Occipital lobe (tissue), 2 donors: Measurements from ENCODE around the gene PLA2G4A. TPM values are rescaled to one million over a fixed set of nuclear protein-coding genes. Genes with fewer than 3 reads are reported as not detected.

Experiments
- DNase-seq: peaks from one replicate; lab custom pipeline; 2025; lab: John Stamatoyannopoulos, UW
- total RNA-seq: library from RNA; depleted of rRNA; stranded (reverse); fragments of >200 nt; gene quantifications from one replicate; pipeline ENCODE4 v1.2.3, GENCODE V29; 2014

Gene PLA2G4A
- total RNA-seq = 2.3 TPM

DNA sequence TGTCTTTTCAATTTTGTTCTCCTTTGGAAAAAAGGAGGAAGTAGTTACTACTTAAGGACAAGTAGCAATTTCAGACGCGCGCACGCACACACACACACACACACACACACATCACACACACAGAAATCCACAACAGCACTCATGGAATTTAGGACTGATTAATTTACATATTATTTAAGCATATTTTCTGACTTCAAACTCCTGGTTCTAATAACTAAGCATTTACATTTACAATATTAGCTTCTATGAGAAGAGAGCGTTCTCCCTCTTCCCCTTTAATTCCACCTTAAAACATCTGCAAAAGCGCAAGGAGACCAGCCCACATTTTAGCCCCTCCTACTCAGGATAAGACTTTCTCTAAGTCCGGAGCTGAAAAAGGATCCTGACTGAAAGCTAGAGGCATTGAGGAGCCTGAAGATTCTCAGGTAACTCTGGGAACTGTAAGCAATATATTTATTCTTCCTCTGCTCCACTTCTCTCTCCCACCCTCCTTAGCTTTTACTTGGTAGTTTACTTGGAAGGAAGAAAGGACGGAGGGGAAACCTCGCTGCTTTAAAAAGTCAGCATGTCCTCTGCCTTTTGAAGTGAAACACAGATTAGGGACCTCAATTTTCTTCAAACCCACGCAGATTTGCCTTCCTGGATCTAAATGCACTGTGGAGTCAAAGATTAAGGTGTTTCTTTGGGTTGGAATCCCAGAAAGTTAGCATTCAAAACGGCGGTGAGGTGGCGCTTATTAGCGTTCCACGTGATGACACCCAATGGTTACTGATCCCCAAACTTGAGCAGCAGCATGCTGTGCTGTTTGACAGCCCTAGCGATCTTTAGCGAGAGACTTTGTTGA lies at the start of gene PLA2G4A:
Gene PLA2G4A (plus strand): TSS at position 339 of the 844 bp plus-strand sequence. CDS start 25,406 bp downstream, outside the sequence.
- no peak for DNase-seq

DNA sequence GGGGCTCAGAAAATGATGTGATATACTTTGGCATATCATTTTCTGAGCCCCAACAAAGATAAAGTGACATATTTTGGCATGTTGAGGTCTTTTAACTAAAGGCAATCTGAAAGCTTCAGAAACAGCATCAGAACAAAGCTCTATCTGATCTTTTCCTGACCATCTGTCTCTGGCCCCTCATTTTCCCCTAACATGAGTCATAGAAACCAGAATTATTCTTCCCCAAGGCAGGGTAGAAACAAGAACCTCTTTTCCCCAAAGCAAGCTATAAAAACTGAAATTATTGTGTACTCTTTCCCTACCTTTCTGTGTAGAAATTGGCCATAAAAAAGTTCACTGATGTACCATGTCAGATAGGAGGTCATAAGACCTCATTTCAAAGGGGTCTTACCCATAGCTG lies 48.7 kb upstream of the PLA2G4A start:
- DNase-seq = no peak

DNA sequence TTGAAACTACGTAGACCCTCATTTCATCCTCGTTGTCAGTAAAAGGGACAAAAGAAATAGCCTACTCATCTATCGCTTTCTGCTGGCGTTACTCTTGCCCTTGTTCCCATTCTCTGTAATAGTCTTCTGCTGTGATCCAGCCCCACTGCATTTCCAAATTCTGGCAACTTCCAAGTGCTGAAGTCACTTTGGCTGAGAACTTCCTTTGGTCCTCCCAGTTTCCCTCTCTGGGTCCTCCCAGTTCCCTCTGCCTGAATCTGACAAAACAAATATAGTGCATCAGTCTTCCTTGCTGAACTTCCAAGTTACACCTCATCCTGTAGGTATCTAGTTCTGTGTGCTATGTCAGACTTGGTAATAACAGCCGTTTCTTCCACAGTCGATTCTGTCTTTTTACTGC lies 47.0 kb upstream of the PLA2G4A start:
- DNase-seq = no peak

DNA sequence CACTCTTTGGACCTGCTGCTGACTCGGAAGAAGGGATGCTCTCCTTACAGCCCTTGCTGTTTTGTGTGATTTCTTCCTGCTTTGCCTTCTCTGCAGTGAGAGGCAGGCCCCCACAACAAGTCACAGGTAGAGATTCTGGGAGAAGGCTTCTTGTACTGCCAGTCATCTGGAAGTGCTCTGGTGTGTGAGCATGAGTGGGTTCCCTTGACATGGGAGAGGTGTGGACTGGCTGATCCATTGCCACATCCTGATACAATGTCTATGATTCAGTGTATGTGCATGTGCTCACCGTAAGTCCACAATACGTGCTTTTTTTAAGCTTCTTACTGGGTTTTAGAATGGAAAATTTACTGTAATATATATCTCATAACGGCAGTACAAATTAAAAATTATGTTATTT lies 46.0 kb upstream of the PLA2G4A start:
- DNase-seq = no peak

DNA sequence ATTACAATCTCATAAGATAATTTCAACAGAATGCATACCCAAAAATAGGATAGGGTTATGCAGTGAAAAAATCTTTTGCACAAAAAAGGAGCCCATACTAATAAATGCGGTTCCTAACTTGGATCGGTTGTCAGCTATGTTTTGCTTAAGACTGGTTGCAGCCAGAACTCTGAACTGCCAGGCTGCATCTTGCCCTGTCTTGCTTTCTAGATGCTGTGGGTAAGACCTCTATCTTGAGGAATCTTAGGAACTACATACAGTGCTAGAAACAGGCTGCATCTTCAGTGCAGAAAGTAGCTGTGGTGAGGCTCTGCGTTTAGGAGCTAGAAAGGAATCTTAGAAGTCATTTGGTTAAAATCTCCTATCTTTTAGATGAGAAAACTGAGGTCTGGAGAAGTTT lies 45.6 kb upstream of the PLA2G4A start:
- DNase-seq = no peak

DNA sequence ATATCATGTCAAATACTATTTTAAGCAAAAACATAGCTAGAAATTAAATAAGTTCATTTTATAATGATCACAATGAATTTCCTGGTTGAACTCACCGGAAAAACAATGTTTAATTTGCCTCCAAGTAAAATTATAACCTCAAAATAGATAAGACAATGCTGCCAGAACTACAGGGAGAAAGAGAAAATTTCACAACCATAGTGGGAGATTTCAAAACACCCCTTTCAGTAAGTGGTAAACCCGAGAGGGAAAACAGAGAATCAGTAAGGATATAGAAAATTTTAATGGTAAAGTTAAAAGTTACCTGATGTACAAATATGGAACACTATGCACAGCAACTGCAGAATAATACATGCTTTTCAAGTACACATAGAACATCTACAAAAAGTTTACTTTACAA lies 43.2 kb upstream of the PLA2G4A start:
- no peak for DNase-seq

DNA sequence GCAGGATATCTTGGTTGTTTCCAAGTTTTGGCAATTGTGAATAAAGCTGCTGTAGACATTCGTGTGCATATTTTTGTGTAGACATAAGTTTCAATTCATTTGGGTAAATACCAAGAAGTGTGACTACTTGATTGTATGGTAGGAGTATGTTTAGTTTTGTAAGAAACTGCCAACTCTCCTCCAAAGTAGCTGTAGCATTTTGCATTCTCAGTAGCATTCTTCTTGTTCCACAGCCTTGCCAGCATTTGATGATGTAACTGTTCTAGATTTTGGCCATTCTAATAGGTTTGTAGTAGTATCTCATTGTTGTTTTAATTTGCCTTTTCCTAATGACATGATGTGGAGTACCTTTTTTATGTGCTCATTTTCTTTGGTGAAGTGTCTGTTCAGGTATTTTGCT lies 38.6 kb upstream of the PLA2G4A start:
- DNase-seq = no peak

DNA sequence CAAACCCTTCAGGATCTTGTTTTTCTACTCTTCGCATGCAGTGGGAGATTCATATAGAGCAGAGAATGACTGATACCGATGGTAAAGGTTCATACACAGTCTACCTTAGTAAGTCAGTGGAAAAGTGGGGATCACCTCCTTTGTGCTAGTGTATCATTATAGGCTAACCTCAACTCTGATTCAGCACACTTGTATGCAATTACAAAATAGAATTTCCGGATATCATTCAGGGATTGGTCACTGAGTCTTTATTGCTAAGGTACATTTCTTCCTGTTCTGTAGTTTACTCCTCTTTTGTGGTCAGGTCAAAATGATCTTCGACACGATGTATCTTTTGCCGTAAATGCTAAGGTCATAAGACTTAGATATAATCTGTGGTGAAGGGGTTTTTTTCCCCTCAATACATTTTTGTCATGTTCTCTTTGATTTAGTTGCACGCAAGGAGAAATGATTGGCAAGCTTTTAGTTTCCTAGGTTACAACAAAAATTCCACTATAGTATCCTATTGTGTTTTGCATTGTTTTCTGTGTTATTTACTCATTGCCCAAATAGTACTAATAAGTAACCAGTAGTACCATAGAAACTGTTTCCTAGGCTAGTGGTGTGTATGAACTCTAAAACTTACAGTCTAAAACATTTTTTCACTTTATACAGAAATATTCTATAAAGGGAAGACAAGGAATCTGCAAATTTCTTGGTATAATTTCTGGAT lies 35.7 kb upstream of the PLA2G4A start:
- no peak for DNase-seq

DNA sequence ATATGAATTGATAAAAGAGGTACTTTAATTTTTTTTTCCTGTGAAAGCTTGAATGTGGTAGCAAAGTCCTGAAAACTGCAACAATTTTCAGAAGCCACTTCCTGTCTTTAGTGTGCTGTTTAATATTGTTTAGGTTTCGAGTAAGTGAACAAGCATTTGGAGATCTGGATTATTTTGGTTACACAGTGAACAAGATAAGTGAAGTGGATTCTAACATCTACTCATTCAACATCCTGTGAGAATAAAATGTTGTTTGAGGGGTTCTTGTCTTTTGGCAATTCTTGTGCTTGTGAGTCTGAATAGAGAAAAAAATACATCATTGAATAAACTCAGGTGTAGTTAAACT lies 35.2 kb upstream of the PLA2G4A start:
- no peak for DNase-seq

DNA sequence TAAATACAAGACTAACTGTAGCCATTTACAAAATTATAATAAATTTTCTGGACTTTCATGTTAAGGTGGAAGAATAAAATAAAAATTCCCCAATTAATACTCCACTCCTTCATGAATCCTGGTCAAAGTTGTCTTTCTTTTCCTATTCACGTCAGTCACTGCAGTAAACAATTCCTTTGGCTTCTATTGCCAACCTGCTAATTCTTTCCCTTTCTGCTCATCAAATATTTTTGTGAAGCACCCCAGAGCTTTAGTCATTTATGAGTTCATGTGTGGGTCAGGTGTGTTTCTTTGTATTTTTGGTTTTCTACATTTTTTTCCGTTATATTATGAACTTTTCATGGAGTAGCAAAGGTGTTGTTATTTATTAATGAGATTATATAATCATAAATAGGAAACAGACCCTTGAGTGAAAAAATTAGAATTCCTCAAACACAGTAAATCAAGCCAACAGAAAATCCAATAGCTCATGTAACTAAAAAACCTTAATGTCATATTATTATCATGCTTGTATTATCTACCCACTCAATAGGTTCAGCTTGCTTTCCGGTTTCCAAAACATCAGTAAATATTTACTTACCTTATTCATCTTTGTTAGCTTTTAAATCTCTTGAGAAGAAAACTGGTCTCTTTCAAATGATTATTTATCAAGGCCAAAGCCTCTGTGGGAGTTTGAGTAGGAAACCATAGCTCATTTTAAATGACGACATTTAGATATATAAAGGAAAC lies 29.6 kb upstream of the PLA2G4A start:
- DNase-seq = no peak

DNA sequence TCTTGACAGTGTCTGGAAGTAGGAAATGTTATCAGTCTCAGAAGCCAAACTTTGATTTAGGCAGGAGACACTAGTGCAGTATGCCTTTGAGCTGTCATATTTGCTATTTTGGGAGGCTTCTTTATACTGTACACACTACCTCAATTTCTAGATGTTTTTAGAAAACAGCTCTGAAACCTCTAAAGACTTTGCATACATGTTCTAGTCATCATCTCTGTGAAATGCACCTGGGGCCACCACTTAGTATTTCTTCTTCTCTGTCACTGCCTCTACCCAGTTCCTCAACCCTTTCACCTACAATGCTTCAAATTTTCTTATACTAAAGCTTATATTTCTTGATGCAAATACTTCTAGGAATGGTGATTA lies 29.1 kb upstream of the PLA2G4A start:
- DNase-seq = no peak

DNA sequence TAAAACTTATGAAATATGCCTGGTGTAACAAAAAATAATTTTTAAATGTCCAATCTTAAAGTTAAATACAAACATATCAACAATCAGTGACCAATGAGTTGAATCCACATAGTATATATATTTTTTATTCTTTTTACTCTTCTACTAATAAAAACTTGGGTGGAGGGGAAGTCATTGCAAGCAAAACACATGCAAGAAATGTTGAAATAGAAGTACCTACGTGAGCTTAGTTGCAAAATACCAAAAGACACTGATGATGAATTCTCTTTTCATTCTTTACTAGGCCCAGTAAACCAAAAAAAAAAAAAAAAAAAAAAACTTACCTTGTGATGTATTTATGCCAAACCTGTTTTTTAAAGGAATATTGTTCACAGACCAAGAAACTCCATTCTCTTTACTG lies 26.4 kb upstream of the PLA2G4A start:
- DNase-seq = no peak

DNA sequence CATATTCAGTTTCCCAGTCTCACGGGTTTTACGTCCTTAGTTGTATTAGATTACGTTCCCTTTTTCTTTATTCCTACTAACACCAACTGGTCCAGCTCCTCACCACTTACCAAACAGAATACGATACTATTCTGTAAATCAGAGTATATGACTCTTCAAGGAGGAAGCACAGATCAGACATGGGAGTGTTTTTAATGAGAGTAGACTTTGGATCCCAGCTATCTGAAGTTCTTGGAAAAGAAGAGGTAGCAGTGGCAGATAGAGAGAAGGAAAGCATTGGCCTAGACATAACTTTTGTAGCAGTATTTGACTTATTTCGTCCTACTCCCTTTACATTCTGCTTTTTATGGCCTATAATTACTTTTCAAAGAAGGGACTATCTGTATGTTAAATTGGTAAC lies 24.1 kb upstream of the PLA2G4A start:
- DNase-seq = no peak

DNA sequence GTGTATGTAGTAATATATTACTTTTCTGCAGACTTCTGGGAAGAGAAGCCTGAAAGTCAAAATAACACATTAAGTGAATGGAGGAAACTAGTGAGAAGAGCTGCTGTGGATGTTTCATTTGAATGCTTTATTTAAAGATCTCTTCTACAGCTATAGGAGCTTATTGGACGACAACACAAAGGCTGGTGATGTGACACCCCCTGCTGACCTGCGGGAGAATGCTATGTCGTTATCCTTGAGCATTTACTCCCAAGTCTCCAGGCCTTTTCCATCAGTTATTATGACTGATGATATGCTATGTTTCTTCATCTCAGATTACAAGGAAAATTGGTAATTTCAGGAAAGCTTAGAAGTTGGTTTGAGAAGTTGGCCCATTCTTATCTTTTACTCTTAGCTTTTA lies 22.3 kb upstream of the PLA2G4A start:
- DNase-seq = no peak

DNA sequence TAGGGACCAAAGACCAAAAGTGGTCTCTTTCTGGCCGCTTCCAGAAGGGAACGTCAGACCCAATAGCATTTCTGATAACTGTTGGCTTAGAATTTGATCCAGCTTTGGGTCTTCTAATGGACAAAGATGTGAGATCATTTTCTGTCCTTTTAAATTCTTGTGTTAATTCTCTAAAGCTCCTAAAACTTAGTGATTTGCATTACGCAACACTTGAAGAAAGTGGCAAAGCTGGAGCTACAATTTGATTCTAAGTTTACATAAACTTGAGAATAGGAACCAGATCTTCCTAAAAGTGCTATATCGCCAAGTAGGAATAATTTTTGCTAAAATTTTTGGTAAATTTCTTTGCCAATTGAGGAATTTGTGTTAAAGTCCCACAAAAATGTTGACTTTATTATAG lies 21.6 kb upstream of the PLA2G4A start:
- DNase-seq = no peak

DNA sequence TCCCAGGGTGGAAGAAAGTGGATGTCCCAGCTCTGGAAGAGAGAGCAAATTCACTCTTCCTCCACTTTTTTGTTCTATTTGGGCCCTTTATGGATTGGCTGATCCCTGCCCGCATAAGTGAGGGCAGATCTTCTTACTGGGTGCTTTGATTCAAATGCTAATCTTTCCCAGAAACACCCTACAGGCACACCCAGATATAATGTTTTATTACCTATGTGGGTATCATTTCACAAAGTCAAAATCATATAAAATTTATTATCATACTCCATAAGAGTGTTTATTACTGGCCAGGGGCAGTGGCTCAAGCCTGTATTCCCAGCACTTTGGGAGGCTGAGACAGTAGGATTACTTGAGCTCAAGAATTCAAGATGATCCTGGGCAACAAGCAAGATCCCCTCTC lies 16.9 kb upstream of the PLA2G4A start:
- DNase-seq = no peak

DNA sequence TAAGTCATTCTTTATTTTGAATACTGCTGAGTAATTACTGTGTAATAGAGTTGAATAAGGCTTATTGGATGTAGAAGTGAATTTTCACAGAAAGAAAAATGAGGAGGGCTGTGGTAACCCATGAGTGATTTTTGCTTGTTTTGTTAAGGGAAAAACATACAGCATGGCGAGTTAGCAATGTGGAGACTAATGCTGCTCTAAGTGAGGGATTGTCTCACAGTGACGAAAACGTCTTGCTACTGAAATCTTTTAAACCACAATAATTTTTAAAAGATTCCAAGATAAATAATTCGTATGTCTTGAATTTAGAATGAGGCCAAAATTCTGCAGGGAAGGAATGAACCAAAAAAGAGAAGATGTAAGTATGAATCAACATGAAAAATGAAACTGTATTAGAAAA lies 16.2 kb upstream of the PLA2G4A start:
- DNase-seq = no peak

DNA sequence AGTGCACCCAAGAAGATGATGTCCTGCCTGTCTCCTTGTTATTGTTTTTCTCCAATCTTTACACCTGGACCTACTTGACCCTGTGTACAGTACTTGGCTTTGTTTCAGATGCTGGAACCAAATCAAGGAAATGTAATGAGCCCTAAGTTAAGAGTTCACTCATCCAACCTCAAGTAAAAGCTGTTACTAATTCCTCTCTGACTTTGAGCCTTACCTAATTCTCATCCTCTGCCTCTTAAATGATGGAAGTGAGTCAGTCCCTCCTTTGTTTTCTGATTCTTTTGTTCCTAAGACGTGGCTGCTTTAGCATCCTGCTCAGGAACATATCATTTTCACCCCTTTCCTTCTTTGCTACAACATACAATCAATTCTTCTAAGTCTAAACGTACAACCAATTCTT lies 15.3 kb upstream of the PLA2G4A start:
- no peak for DNase-seq

DNA sequence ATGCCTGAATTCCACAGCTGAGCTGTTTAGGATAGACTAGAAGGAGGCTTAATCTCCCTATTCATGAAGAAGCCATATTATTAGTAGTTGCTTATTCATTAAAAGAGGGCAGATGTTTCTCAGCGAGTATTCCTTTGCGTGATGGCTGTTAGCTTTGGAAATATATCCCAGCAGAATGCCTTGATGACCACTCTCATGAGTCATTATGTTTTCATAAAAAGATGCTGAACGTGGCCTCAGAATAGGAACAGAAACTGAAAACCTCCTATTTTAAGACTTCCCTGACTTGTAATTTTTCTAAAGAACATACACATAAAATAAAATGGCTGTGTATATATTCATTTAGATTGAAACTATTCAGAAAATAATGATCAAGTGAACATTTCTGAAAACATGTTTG lies 9.6 kb upstream of the PLA2G4A start:
- DNase-seq = no peak

DNA sequence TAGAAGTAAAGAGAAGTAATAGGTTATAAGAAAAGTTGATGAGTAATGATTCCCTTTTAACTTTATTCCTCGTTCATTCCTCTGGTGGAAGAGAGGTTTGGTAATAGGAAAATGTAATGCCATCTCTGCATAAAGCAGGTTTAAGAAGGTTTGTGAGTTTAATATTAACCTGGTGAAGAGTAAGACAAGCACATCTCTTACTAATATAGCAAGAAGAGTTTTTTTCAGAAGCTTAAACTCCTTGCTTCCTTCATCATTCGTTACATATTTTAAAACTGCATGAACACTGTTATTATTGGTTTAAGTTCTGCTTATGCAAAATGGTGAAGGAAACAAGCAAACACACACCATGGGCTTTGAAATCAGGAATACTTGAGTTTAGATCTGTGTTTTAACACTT lies 9.2 kb upstream of the PLA2G4A start:
- DNase-seq = no peak

DNA sequence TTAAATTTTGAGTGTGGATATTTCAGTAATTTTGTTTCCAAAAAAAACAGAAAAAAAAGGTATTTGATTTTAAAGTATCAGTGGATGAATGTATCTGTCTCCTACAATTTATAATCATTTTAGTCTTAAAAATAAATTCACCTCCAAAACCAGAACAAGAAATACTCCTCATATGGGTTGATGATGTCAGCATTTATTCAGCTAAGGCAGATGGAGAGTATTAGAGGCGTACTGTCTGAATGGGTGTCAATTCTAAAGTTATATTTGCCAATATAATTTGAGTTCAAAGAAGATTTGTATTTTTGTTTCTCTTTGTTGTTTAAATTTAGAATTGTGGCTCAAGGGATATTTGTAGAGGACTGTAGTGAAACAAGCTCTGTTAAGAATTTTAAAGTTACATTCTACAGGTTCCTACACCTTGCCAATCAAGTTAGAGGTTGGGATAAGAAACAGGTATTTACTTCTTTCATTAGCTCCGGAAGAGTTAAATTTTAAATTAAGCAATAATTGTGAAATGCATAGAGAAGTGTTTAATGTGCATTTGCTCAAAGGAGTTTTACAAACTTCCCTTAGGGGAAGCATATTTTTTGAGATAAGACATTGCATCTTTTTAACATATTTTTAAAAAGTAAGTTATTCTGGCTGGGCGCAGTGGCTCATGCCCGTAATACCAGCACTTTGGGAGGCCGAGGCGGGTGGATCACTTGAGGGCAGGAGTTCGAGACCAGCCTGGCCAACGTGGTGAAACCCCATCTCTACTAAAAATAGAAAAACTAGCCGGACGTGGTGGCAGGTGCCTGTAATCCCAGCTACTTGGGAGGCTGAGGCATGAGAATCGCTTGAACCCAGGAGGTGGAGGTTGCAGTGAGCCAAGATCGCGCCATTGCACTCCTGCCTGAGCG lies 1.2 kb downstream of the PLA2G4A start:
- no peak for DNase-seq

DNA sequence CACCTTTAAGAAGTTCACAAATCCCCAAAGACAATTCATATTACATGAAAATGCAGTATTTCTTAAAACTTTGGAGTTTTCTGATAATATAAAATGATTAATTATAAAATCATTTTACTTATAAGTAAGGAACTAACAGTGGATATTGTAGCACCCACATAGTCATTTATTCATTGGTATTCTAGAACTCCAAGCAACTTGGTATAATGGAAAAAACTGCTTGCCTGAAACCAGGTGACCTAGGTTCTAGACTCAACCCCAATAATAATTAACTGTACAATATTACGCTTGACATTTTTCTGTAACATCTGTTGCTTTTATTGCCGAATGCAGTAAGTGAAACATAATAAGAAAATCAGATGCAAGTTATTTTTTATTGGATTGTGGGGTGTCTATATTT lies 2.4 kb downstream of the PLA2G4A start:
- DNase-seq = no peak
